Rectal smooth muscle tissue (tissue), 1 donor: Measurements from ENCODE around the gene ATP8B4.

ENCODE experiments used
- H3K27ac ChIP-seq: one replicate; pipeline ENCODE4 v1.7.0; 2013; ENCODE audit warnings: low read depth, low read length, inconsistent platforms
- H3K27me3 ChIP-seq: one replicate; pipeline ENCODE4 v1.7.0; 2013; ENCODE audit warnings: low read length; ENCODE audit not compliant: control insufficient read depth, insufficient read depth
- H3K36me3 ChIP-seq: one replicate; pipeline ENCODE4 v1.7.0; 2013; ENCODE audit warnings: low read length; ENCODE audit not compliant: control insufficient read depth, insufficient read depth
- H3K4me1 ChIP-seq: one replicate; pipeline ENCODE4 v1.7.0; 2013; ENCODE audit warnings: low read length; ENCODE audit not compliant: control insufficient read depth, insufficient read depth
- H3K4me3 ChIP-seq: one replicate; pipeline ENCODE4 v1.7.0; 2013; ENCODE audit warnings: low read length
- H3K9ac ChIP-seq: one replicate; pipeline ENCODE4 v1.7.0; 2013; ENCODE audit warnings: low read length

The ATP8B4 gene

DNA sequence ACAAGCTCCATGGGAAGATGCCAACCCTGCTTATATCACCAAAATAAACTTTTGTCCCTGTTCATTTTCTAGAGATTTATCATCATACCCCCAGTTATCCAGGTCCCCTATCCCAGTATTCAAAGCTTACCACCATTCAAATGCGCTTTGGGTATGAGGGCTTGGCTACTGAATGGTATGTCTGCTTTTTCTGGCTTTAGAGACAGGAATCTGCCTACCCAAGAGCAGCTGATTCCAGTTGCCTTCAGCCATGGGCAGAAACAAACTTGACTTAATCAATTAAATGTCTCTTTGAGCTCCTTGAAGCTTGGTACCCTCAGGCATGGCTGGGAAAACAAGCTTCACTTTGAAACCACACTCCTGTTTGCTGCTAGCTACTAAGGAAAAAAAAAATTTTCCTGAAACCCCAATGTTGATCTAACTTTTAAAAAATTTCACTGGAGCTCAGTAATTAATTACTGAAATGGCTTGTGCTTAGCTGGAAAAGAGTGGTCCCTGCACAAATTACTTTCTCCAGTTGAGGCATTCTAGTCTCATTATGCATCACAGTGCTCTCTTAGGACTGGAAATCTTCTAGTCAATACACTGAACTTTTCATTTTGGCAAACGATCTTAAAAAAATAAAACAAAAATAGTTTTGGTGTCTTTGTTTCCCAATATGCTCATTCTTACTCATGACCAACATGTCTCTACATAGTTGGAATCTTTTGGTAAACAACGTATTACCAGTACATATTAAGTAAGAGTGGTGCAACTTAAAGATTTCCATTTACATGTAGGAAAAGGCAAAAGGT is 255.4 kb downstream of the ATP8B4 start:
- Histone ChIP-seq H3K9ac (no peak overlapping the region), H3K27ac (no peak overlapping the region), H3K4me1 (no peaks in the 10 kb centered on the region), H3K4me3 (no peak overlapping the region), H3K36me3 (no peaks in the 10 kb centered on the region), H3K27me3 (no peaks in the 10 kb centered on the region)

DNA sequence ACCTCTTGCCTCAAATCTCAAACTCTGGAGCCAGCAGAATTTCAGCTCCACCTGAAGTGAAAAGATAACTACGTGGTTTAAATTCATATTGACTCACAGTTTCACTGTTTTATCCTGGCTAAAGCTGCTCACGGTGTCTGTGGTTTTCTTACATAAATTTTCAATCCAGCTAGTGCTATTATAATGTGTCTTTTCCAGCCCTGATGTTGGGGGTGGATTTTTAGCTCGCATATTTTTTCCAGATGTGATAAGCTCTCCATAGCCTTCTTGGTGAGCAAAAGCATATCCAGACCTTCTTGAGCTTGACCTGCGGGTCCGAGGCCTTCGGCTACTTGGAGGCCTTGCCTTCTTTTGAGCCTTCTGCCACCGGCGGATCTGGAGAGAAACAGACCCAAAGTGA is 258.9 kb downstream of the ATP8B4 start:
- H3K36me3 ChIP-seq = no peaks in the 10 kb centered on the region
- H3K9ac ChIP-seq = no peak overlapping the region
- no peak overlapping the region for H3K27ac ChIP-seq

DNA sequence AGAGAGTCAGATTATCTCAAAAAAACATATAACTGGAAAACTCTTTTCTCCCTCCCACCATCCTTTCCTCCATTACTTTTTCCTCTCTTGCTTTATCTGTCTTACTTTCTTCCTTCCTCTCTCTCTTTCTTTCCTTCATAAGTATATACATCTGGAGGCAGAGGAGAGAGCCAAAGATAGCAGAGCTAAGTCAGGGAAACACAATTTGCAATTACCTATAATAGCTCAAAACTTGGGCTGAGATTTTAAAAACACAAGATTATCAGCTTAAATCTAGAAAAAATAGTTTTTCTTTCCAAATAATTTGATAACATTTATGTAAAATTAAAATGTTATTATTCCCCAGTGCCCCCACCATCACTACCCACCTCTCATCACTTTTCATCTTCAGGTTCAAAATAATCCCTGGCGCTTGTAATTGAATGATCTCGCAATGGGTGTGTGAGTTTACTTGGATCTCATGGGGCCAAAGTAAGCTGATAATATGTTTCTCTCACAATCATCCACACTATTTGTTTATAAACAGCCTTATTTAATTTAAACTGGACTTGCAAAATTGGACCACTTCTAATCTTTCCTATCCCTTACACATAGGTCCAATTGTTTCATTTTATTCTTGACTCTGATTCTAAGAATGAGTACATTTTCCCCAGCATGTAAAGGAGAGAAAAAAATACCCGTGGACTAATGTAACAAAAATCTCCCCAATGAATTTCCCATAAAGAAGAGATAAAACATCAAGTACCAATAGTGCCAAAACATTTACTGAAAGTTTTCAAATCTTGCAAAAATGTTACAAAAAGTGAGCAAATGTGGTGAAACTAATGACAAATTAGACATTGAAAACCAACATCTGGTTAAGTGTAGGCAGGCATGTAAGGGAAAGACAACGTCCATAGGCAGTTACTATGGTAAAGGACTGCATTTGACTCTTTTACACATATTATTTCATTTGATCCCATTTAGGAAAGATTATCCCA is 261.2 kb downstream of the ATP8B4 start:
- no peak overlapping the region for H3K4me3 ChIP-seq

More for the DNA sequence above, 258.9 kb downstream of the ATP8B4 start:
- Histone ChIP-seq H3K27me3 (no peaks in the 10 kb centered on the region), H3K4me3 (no peak overlapping the region), H3K4me1 (no peaks in the 10 kb centered on the region)

GRCh38 chr15:49855917-49856637 is 263.0 kb downstream of the ATP8B4 start:
- Histone ChIP-seq H3K4me3 (no peak overlapping the region), H3K4me1 (no peaks in the 10 kb centered on the region), H3K27ac (no peak overlapping the region), H3K27me3 (no peaks in the 10 kb centered on the region), H3K9ac (no peak overlapping the region), H3K36me3 (no peaks in the 10 kb centered on the region)

More for the DNA sequence above, 261.2 kb downstream of the ATP8B4 start:
- Histone ChIP-seq H3K27me3 (no peaks in the 10 kb centered on the region), H3K4me1 (no peaks in the 10 kb centered on the region), H3K36me3 (no peaks in the 10 kb centered on the region), H3K9ac (no peak overlapping the region), H3K27ac (no peak overlapping the region)

GRCh38 chr15:49852756-49853155 is 266.3 kb downstream of the ATP8B4 start:
- H3K27me3 ChIP-seq = no peaks in the 10 kb centered on the region
- no peak overlapping the region for H3K9ac ChIP-seq
- H3K36me3 ChIP-seq = no peaks in the 10 kb centered on the region
- no peak overlapping the region for H3K4me3 ChIP-seq
- H3K4me1 ChIP-seq = no peaks in the 10 kb centered on the region
- H3K27ac ChIP-seq = no peak overlapping the region

- H3K4me3 ChIP-seq = no peak overlapping the region
- H3K27ac ChIP-seq = no peak overlapping the region
- no peaks in the 10 kb centered on the region for H3K27me3 ChIP-seq
- H3K4me1 ChIP-seq = no peaks in the 10 kb centered on the region
- H3K9ac ChIP-seq = no peak overlapping the region
- no peaks in the 10 kb centered on the region for H3K36me3 ChIP-seq
Observed at GRCh38 chr15:49848807-49849206, 270.2 kb downstream of the ATP8B4 start.

GRCh38 chr15:49848282-49848724 is 270.7 kb downstream of the ATP8B4 start:
- Histone ChIP-seq H3K27me3 (no peaks in the 10 kb centered on the region), H3K4me1 (no peaks in the 10 kb centered on the region), H3K27ac (no peak overlapping the region), H3K9ac (no peak overlapping the region), H3K36me3 (no peaks in the 10 kb centered on the region), H3K4me3 (no peak overlapping the region)

DNA sequence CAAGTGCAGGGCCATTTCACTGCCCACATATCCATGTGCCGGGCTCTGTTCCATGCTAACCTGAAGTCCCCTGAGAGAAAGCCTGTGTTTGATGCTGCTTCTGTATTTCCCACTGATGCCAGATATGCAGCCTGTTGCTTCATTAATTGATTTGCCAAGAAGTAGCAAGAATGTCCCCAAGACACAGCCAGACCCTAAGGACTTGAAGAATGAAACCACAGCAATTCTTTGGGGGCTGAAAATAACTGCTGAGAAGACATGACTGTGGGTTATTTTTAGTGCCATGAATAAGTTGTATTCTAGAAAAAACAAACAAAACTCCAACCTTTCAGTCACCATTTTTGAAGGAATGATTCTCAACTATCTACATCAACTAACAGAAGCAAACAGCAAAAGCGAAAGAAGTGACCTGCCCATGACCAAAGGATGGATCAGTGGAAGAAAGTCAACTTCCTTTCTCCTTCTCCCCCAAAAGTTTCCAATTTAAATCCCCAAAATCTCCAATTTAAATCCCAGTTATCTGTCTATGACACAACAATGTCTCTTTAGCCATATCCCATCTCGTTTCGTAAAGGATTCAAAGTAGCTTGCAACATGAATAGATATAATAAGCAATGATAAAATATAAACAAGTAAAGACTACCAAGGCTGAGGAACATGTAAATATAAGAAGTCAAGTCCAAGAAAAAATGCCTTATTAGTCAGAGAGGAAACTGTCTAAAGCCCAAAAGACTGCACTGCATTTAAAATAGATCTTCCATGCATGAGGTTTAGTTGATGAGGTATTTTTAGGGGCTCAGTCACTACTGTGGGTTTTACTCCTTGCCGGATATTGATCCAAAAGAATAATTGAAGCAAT is 271.4 kb downstream of the ATP8B4 start:
- Histone ChIP-seq H3K27me3 (no peaks in the 10 kb centered on the region), H3K9ac (no peak overlapping the region), H3K36me3 (no peaks in the 10 kb centered on the region), H3K4me1 (no peaks in the 10 kb centered on the region), H3K4me3 (no peak overlapping the region), H3K27ac (no peak overlapping the region)

DNA sequence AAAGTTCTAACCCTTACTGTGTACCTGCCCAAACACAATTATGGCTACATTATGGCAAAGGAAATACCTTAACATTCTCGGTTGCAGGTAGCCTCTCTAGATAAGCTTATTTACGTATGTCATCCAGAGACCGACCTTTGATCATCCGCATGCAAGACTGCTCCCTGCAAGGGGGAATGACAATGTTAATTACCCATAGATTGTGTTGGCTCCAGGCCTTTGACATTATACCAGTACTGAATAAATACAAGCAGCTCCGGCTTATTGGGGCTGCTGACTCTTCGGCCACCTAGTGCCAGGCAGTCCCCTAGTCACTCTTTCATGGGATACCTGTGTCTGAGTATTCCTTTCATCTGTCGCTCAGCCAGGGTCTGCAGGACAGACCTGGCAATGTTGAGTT is 274.6 kb downstream of the ATP8B4 start:
- no peaks in the 10 kb centered on the region for H3K27me3 ChIP-seq
- no peak overlapping the region for H3K4me3 ChIP-seq
- no peak overlapping the region for H3K27ac ChIP-seq
- H3K9ac ChIP-seq = no peak overlapping the region
- H3K36me3 ChIP-seq = no peaks in the 10 kb centered on the region
- no peaks in the 10 kb centered on the region for H3K4me1 ChIP-seq

DNA sequence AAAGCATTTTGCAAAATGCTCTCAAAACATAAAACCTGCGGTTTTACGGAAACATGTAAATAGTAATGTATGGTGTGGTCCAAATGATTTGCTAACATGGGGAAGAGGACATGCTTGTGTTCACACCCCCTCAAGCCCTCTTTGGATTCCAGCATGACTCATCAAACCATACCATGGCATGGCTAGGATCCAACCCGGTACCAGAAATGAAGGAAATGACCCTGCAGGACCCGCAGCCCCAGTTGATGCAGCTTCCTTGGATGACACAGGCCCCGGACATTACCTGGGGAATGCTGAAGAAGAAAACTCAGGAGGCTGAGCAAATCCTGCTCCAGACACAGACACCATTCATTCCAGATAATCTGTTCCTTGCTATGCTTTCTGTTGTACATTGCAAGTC is 275.3 kb downstream of the ATP8B4 start:
- Histone ChIP-seq H3K27me3 (no peaks in the 10 kb centered on the region), H3K4me1 (no peaks in the 10 kb centered on the region), H3K4me3 (no peak overlapping the region), H3K9ac (no peak overlapping the region), H3K27ac (no peak overlapping the region), H3K36me3 (no peaks in the 10 kb centered on the region)

GRCh38 chr15:49842031-49842730 is 276.9 kb downstream of the ATP8B4 start:
- no peaks in the 10 kb centered on the region for H3K4me1 ChIP-seq
- no peak overlapping the region for H3K4me3 ChIP-seq
- H3K9ac ChIP-seq = no peak overlapping the region

More at GRCh38 chr15:49842031-49842730, 276.9 kb downstream of the ATP8B4 start:
- Histone ChIP-seq H3K27me3 (no peaks in the 10 kb centered on the region), H3K36me3 (no peaks in the 10 kb centered on the region), H3K27ac (no peak overlapping the region)
